Psoas muscle (tissue), 8 donors: ENCODE measurements around the gene FBXL7. TPM values are rescaled to one million over a fixed set of nuclear protein-coding genes. Genes with fewer than 3 reads are reported as not detected.

ENCODE experiments used
- ATAC-seq, 4 donors: fragments of 200-7000 bp; cut with Tn5 transposase; one replicate each; pipeline ENCODE4 v1.9.1; 2020; ENCODE audit warnings: moderate library complexity in 3 of 4, mild to moderate bottlenecking in 2 of 4
- DNase-seq, 2 donors: peaks; one replicate each; pipeline ENCODE4 v3.0.0-alpha.2; 2020
- H3K27ac ChIP-seq: fragments of 200-600 bp; one replicate; pipeline ENCODE4 v1.8.0; 2022
- H3K27me3 ChIP-seq, 3 donors: fragments of 200-600 bp in 1 of 3; one replicate each; pipeline versions ENCODE4 v1.6.1 to v1.8.0; 2013 to 2022; ENCODE audit warnings: low read length in 2 of 3, mild to moderate bottlenecking in 2 of 3, moderate library complexity in 1 of 3; ENCODE audit not compliant: insufficient read depth in 3 of 3
- H3K36me3 ChIP-seq, 2 donors: fragments of 200-600 bp in 1 of 2; one replicate each; pipeline versions ENCODE4 v1.6.1 to v1.8.0; 2013 to 2022; ENCODE audit warnings: low read depth in 1 of 2, mild to moderate bottlenecking in 1 of 2, moderate library complexity in 1 of 2; ENCODE audit not compliant: insufficient read depth in 1 of 2
- H3K4me1 ChIP-seq: fragments of 200-600 bp; one replicate; pipeline ENCODE4 v1.8.0; 2022
- H3K4me3 ChIP-seq: fragments of 200-600 bp; one replicate; pipeline ENCODE4 v1.8.0; 2022; ENCODE audit warnings: mild to moderate bottlenecking
- H3K9me3 ChIP-seq: fragments of 200-600 bp; one replicate; pipeline ENCODE4 v1.8.0; 2022
- WGBS, 3 donors: extraction: QIAGEN DNeasy Blood & Tissue Kit; methylation state at CpG; one replicate each; pipeline versions ENCODE4 v1.1.6 to v1.1.7; 2013; 5-methylcytosine and 5-hydroxymethylcytosine counted together
- intact Hi-C, 2 donors: fragments of 100-400 bp; cut with DNase I; formaldehyde crosslinking; loops; one replicate each; pipeline versions ENCODE4 v1.11.0 to v1.14.2; 2022
- polyA plus RNA-seq, 3 donors: library from polyadenylated mRNA; stranded (reverse); fragments of 200-250 nt; gene quantifications; one replicate each; pipeline ENCODE4 v1.2.3, GENCODE V29; 2013
- total RNA-seq, 4 donors: library from RNA; stranded (reverse); fragmentation: NEBNext Ultra II Directional in 2 of 4; extraction: Animal tissue kit (Norgen Biotek cat#: 25700) in 2 of 4; gene quantifications; one replicate each; pipeline versions ENCODE4 v1.2.1 to v1.2.4, GENCODE V29; 2021 to 2023
- TF ChIP-seq, protein P1 (sequence below): fragments of 200-600 bp; IDR thresholded peaks from one replicate; pipeline ENCODE4 v1.8.0; 2022; ENCODE audit warnings: antibody characterized with exemption
- donor health status: healthy with polysubstance abuse.
- donor health status: DM: no; HTN: no; CAD: no; lungs with moderate emphysema.
- donor health status: Bipolar disorder and iron deficiency.
- donor health status: healthy.
- donor health status: DM: yes; HTN: yes; CAD: no.
- donor health status: DM: no; HTN: no; CAD: no.
- donor health status: DM: no; HTN: no; CAD: no.
- donor health status: DM: yes; HTN: yes; CAD: no.

Gene FBXL7
- total and polyA plus RNA-seq, 7 donors = 1.6 to 7.5 (median 2.6) TPM

DNA sequence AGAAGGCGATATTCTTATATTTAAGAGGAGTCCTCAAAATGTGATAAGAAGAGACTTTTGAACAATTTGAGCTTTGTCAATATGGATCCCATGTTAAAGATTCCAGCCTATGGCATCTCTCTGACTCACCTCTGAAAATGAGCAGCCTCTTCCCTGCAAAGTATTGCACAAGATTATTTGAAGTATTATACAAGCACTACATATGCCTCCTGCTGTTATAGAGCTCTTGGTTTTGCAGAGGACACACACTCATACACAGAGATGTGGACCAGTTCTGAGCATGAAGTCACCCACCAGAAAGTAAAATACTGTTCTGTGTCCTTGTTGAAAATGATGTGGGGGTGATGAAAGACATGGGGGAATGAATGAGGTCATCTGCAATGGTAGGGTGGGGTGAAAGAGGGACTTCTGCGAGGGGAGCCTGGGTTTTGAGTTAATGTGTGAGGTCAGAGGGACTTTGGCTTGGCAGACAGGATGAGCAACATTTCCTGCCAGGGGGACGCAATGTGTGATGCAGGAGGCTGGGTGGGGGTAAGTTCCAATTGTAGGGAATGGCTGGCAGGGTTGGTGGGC, 25.8 kb downstream of the FBXL7 start:
- intact Hi-C loops = no loop called here
- WGBS, 3 donors = 60 to 68% (median 61%) methylated on average over 3 of the region's 3 CpGs

DNA sequence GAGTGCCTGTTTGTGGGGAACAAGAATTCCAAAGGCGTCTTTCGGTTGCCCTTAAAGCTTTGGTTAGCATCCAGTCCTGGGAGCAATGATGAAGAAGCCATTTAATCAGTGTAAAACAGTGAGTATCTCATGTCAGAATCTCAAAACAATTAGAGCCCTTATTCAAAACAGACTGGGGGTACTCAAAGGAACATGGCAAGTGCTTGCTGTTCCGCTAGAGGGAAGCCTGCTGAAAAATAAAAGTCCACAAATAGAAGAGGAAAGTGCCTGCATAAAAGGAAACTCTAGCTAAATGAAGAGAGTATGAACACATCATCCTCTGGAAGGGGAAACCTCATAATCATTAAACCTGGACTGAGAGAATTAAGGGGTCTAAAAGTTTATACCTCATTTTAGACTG, 26.4 kb downstream of the FBXL7 start:
- intact Hi-C loops = no loop called here
- Histone ChIP-seq H3K36me3 (no peaks in the 10 kb centered on the region), H3K27me3 (no peaks in the 10 kb centered on the region), H3K27ac (no peak overlapping the region), H3K4me1 (no peaks in the 10 kb centered on the region), H3K4me3 (no peak overlapping the region), H3K9me3 (no peaks in the 10 kb centered on the region)
- WGBS, 3 donors = 70 to 87% (median 77%) methylated on average over 3 of the region's 3 CpGs
- TF ChIP-seq, protein P1, sequence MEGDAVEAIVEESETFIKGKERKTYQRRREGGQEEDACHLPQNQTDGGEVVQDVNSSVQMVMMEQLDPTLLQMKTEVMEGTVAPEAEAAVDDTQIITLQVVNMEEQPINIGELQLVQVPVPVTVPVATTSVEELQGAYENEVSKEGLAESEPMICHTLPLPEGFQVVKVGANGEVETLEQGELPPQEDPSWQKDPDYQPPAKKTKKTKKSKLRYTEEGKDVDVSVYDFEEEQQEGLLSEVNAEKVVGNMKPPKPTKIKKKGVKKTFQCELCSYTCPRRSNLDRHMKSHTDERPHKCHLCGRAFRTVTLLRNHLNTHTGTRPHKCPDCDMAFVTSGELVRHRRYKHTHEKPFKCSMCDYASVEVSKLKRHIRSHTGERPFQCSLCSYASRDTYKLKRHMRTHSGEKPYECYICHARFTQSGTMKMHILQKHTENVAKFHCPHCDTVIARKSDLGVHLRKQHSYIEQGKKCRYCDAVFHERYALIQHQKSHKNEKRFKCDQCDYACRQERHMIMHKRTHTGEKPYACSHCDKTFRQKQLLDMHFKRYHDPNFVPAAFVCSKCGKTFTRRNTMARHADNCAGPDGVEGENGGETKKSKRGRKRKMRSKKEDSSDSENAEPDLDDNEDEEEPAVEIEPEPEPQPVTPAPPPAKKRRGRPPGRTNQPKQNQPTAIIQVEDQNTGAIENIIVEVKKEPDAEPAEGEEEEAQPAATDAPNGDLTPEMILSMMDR = no peak
- DNase-seq (no peak), ATAC-seq (no peak)

More for the DNA sequence above, 25.8 kb downstream of the FBXL7 start:
- Histone ChIP-seq H3K36me3 (no peaks in the 10 kb centered on the region), H3K9me3 (no peaks in the 10 kb centered on the region), H3K4me3 (no peak overlapping the region), H3K27me3 (no peaks in the 10 kb centered on the region), H3K27ac (no peak overlapping the region), H3K4me1 (no peaks in the 10 kb centered on the region)
- no peak for DNase-seq
- ATAC-seq = no peak
- TF ChIP-seq, protein P1 = no peak

DNA sequence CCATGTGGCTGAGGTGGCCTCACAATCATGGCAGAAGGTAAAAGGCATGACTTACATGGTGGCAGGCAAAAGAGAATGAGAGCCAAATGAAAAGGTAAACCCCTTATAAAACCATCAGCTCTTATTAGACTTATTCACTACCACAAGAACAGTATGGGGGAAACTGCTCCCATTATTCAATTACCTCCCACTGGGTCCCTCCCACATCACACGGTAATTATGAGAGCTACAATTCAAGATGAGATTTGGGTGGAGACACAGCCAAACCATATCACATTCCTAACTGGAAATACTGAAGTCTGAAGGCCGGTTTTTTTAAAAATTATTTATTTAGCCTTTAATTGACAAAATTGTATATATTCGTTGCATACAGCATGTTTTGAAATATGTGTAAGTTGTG, 28.5 kb downstream of the FBXL7 start:
- WGBS, 3 donors = 91 to 95% (median 95%) methylated on average over 3 of the region's 3 CpGs
- Histone ChIP-seq H3K27ac (no peak overlapping the region), H3K4me3 (no peak overlapping the region), H3K9me3 (no peaks in the 10 kb centered on the region), H3K36me3 (no peaks in the 10 kb centered on the region), H3K4me1 (no peaks in the 10 kb centered on the region), H3K27me3 (no peaks in the 10 kb centered on the region)
- intact Hi-C loops = no loop called here
- DNase-seq (no peak), ATAC-seq (no peak)
- TF ChIP-seq, protein P1 = no peak

DNA sequence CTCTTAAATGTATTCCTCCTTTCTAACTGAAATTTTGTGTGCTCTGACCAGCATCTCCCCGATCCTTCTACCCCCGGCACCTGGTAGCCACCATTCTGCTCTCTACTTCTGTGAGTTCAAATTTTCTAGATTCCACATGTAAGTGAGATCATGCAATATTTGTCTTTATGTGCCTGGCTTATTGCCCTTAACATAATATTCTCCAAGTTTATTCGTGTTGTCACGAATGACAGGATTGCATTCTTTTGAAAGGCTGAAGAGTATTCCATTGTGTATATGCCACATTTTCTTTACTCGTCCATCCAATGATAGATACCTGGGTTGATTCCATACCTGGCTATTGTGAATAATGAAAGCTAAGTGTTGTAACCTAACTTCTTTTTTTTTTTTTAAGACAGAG, 29.0 kb downstream of the FBXL7 start:
- Histone ChIP-seq H3K36me3 (no peaks in the 10 kb centered on the region), H3K4me3 (no peak overlapping the region), H3K27ac (no peak overlapping the region), H3K9me3 (no peaks in the 10 kb centered on the region), H3K4me1 (no peaks in the 10 kb centered on the region), H3K27me3 (no peaks in the 10 kb centered on the region)
- 90 to 93% (median 91%) methylated on average over 5 of the region's 5 CpGs for WGBS, 3 donors
- TF ChIP-seq, protein P1 = no peak
- DNase-seq (no peak), ATAC-seq (no peak)
- intact Hi-C loops = no loop called here

DNA sequence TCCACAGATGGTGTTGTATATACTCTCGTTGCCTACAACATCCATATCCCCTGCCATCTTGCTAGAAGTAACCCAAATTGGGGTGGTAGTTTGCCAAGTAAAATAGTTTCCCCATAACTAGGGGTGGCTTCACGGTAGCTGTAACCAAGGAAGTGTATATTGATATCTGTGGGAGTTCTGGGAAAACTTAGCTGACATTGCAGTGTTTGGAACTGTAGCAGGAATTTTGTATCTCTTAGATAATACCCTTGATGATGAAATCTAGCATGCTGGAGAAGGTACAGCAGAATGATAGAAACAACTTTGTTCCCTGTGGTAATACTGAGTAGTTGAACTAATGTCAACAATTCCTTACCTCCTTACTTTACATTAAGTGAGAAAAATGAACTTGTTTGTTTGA, 29.8 kb downstream of the FBXL7 start:
- Histone ChIP-seq H3K4me3 (no peak overlapping the region), H3K27ac (no peak overlapping the region), H3K9me3 (no peaks in the 10 kb centered on the region), H3K36me3 (no peaks in the 10 kb centered on the region), H3K4me1 (no peaks in the 10 kb centered on the region), H3K27me3 (no peaks in the 10 kb centered on the region)
- TF ChIP-seq, protein P1 = no peak
- 67 to 72% (median 68%) methylated on average over 2 of the region's 2 CpGs for WGBS, 3 donors
- intact Hi-C loops = no loop called here
- ATAC-seq (no peak), DNase-seq (no peak)
